Activated T-helper 17 cell treated with anti-CD3 and anti-CD28 coated beads, Interleukin-2, amount 50 U/mL, for 72 hours (primary cell): ENCODE measurements around the gene MARCHF6. TPM values are rescaled to one million over a fixed set of nuclear protein-coding genes. Genes with fewer than 3 reads are reported as not detected.
"Not testable (repeated sequence)": the region's sequence is repeated elsewhere in the genome, so short reads cannot be mapped to it uniquely, and the experiment has no call there.

ENCODE experiments used
- ATAC-seq: fragments of 150-1000 bp; cut with Tn5 transposase; replicated peaks from 2 replicates; pipeline ENCODE4 v1.10.0; 2021; ENCODE audit warnings: mild to moderate bottlenecking, moderate library complexity
- H3K27ac Mint-ChIP-seq: one replicate; pipeline ENCODE4 v1.8.0; 2022; ENCODE audit warnings: mixed read lengths
- H3K27me3 Mint-ChIP-seq: one replicate; pipeline ENCODE4 v1.8.0; 2022; ENCODE audit warnings: mixed read lengths
- H3K36me3 Mint-ChIP-seq: one replicate; pipeline ENCODE4 v1.8.0; 2022; ENCODE audit warnings: low read depth, mild to moderate bottlenecking, mixed read lengths
- H3K4me1 Mint-ChIP-seq: one replicate; pipeline ENCODE4 v1.8.0; 2022; ENCODE audit warnings: mixed read lengths
- H3K4me3 Mint-ChIP-seq: one replicate; pipeline ENCODE4 v1.8.0; 2022; ENCODE audit warnings: mild to moderate bottlenecking, mixed read lengths
- H3K9me3 Mint-ChIP-seq: one replicate; pipeline ENCODE4 v1.8.0; 2022; ENCODE audit warnings: mixed read lengths
- total RNA-seq, 2 donors: library from RNA; stranded (reverse); gene quantifications; one replicate each; pipeline ENCODE4 v1.2.3, GENCODE V29; 2022

Gene MARCHF6
- total RNA-seq, 2 donors from 2014 or later: 87.7 to 157 TPM

- no peak for ATAC-seq
- Mint-ChIP-seq H3K9me3 (no peaks in the 10 kb centered on the region), H3K4me1 (peaks cover 7% of the 10 kb centered on the region), H3K4me3 (peak overlapping the region; percentile 28), H3K36me3 (no peaks in the 10 kb centered on the region), H3K27me3 (peaks cover 32% of the 10 kb centered on the region), H3K27ac (no peak overlapping the region)
Measured at GRCh38 chr5:10332301-10332700, 21.2 kb upstream of the MARCHF6 start.

GRCh38 chr5:10333154-10334006, 20.1 kb upstream of the MARCHF6 start:
- Mint-ChIP-seq H3K27me3 (peaks cover 32% of the 10 kb centered on the region), H3K27ac (no peak overlapping the region), H3K4me3 (peak overlapping the region; percentile 75), H3K9me3 (no peaks in the 10 kb centered on the region), H3K36me3 (no peaks in the 10 kb centered on the region), H3K4me1 (peaks cover 7% of the 10 kb centered on the region)
- ATAC-seq: peak; percentile 47

- no peak for ATAC-seq
- no peaks in the 10 kb centered on the region for H3K9me3 Mint-ChIP-seq
- no peaks in the 10 kb centered on the region for H3K36me3 Mint-ChIP-seq
- H3K27ac Mint-ChIP-seq: no peak overlapping the region
- H3K27me3 Mint-ChIP-seq: peaks cover 27% of the 10 kb centered on the region
- no peak overlapping the region for H3K4me3 Mint-ChIP-seq
- peaks cover 7% of the 10 kb centered on the region for H3K4me1 Mint-ChIP-seq
Measured at GRCh38 chr5:10334831-10335230, 18.7 kb upstream of the MARCHF6 start.

GRCh38 chr5:10335711-10336470, 17.6 kb upstream of the MARCHF6 start:
- no peak for ATAC-seq
- no peak overlapping the region for H3K27ac Mint-ChIP-seq
- H3K9me3 Mint-ChIP-seq: no peaks in the 10 kb centered on the region
- no peaks in the 10 kb centered on the region for H3K36me3 Mint-ChIP-seq
- H3K4me1 Mint-ChIP-seq: peaks cover 7% of the 10 kb centered on the region
- H3K27me3 Mint-ChIP-seq: peaks cover 27% of the 10 kb centered on the region
- H3K4me3 Mint-ChIP-seq: no peak overlapping the region

GRCh38 chr5:10337107-10337506, 16.4 kb upstream of the MARCHF6 start:
- peaks cover 18% of the 10 kb centered on the region for H3K27me3 Mint-ChIP-seq
- H3K4me3 Mint-ChIP-seq: no peak overlapping the region
- peaks cover 6% of the 10 kb centered on the region for H3K4me1 Mint-ChIP-seq
- no peaks in the 10 kb centered on the region for H3K36me3 Mint-ChIP-seq
- H3K9me3 Mint-ChIP-seq: no peaks in the 10 kb centered on the region
- no peak for ATAC-seq
- H3K27ac Mint-ChIP-seq: no peak overlapping the region

GRCh38 chr5:10337986-10338385, 15.5 kb upstream of the MARCHF6 start:
- Mint-ChIP-seq H3K4me3 (no peak overlapping the region), H3K4me1 (peaks cover 4% of the 10 kb centered on the region), H3K27ac (no peak overlapping the region), H3K36me3 (no peaks in the 10 kb centered on the region), H3K9me3 (no peaks in the 10 kb centered on the region), H3K27me3 (peaks cover 14% of the 10 kb centered on the region)
- ATAC-seq: no peak

- Mint-ChIP-seq H3K36me3 (no peaks in the 10 kb centered on the region), H3K4me3 (no peak overlapping the region), H3K27ac (no peak overlapping the region), H3K4me1 (no peaks in the 10 kb centered on the region), H3K9me3 (no peaks in the 10 kb centered on the region), H3K27me3 (peaks cover 11% of the 10 kb centered on the region)
- no peak for ATAC-seq
Measured at GRCh38 chr5:10338686-10339057, 14.8 kb upstream of the MARCHF6 start.

GRCh38 chr5:10339058-10339811, 14.3 kb upstream of the MARCHF6 start:
- Mint-ChIP-seq H3K9me3 (no peaks in the 10 kb centered on the region), H3K4me1 (no peaks in the 10 kb centered on the region), H3K4me3 (no peak overlapping the region), H3K27ac (no peak overlapping the region), H3K36me3 (no peaks in the 10 kb centered on the region), H3K27me3 (peaks cover 11% of the 10 kb centered on the region)
- no peak for ATAC-seq

- no peaks in the 10 kb centered on the region for H3K4me1 Mint-ChIP-seq
Measured at GRCh38 chr5:10339958-10340357, 13.5 kb upstream of the MARCHF6 start.

GRCh38 chr5:10343486-10343885, 10.0 kb upstream of the MARCHF6 start:
- no peak for ATAC-seq
- no peak overlapping the region for H3K27ac Mint-ChIP-seq

More at GRCh38 chr5:10339958-10340357, 13.5 kb upstream of the MARCHF6 start:
- Mint-ChIP-seq H3K27ac (no peak overlapping the region), H3K9me3 (no peaks in the 10 kb centered on the region), H3K4me3 (no peak overlapping the region), H3K27me3 (peaks cover 4% of the 10 kb centered on the region), H3K36me3 (no peaks in the 10 kb centered on the region)
- no peak for ATAC-seq

GRCh38 chr5:10344461-10345106, 8.9 kb upstream of the MARCHF6 start:
- H3K36me3 Mint-ChIP-seq, H3K4me3 Mint-ChIP-seq, H3K27me3 Mint-ChIP-seq, H3K27ac Mint-ChIP-seq, H3K4me1 Mint-ChIP-seq, ATAC-seq, H3K9me3 Mint-ChIP-seq: not testable (repeated sequence)

More at GRCh38 chr5:10343486-10343885, 10.0 kb upstream of the MARCHF6 start:
- H3K4me3 Mint-ChIP-seq: no peak overlapping the region
- no peaks in the 10 kb centered on the region for H3K4me1 Mint-ChIP-seq
- no peaks in the 10 kb centered on the region for H3K9me3 Mint-ChIP-seq
- no peaks in the 10 kb centered on the region for H3K27me3 Mint-ChIP-seq
- no peaks in the 10 kb centered on the region for H3K36me3 Mint-ChIP-seq

- ATAC-seq: no peak
- Mint-ChIP-seq H3K4me1 (peaks cover 6% of the 10 kb centered on the region), H3K27ac (no peak overlapping the region), H3K27me3 (no peaks in the 10 kb centered on the region), H3K9me3 (no peaks in the 10 kb centered on the region), H3K36me3 (no peaks in the 10 kb centered on the region), H3K4me3 (no peak overlapping the region)
Measured at GRCh38 chr5:10348258-10348657, 5.2 kb upstream of the MARCHF6 start.

- H3K27me3 Mint-ChIP-seq: no peaks in the 10 kb centered on the region
- H3K4me3 Mint-ChIP-seq: peak overlapping the region; percentile 100
- peaks cover 14% of the 10 kb centered on the region for H3K4me1 Mint-ChIP-seq
- no peaks in the 10 kb centered on the region for H3K9me3 Mint-ChIP-seq
- H3K36me3 Mint-ChIP-seq: peaks cover 20% of the 10 kb centered on the region
- H3K27ac Mint-ChIP-seq: no peak overlapping the region
- no peak for ATAC-seq
Measured at GRCh38 chr5:10351199-10351905, 2.1 kb upstream of the MARCHF6 start.
